Muscle layer of colon (tissue), 2 donors: ENCODE measurements around the gene GNG14.

Experiments used
- H3K27ac ChIP-seq: one replicate; pipeline ENCODE4 v1.7.0; 2013; ENCODE audit warnings: low read depth, mild to moderate bottlenecking, low read length, moderate library complexity
- H3K27me3 ChIP-seq, 2 donors: one replicate each; pipeline ENCODE4 v1.7.0; 2013; ENCODE audit warnings: low read length in 2 of 2, mild to moderate bottlenecking in 2 of 2; ENCODE audit not compliant: insufficient read depth in 2 of 2, control insufficient read depth in 1 of 2
- H3K36me3 ChIP-seq: one replicate; pipeline ENCODE4 v1.7.0; 2013; ENCODE audit warnings: mild to moderate bottlenecking, low read length; ENCODE audit not compliant: insufficient read depth
- H3K4me1 ChIP-seq: one replicate; pipeline ENCODE4 v1.7.0; 2013; ENCODE audit warnings: mild to moderate bottlenecking, low read length; ENCODE audit not compliant: insufficient read depth
- H3K4me3 ChIP-seq, 2 donors: one replicate each; pipeline ENCODE4 v1.7.0; 2013; ENCODE audit warnings: low read length in 2 of 2, low read depth in 1 of 2, mild to moderate bottlenecking in 1 of 2, moderate library complexity in 1 of 2
- H3K9ac ChIP-seq: one replicate; pipeline ENCODE4 v1.7.0; 2013; ENCODE audit warnings: low read length
- H3K9me3 ChIP-seq: one replicate; pipeline ENCODE4 v1.7.0; 2013; ENCODE audit warnings: mild to moderate bottlenecking, low read length
- donor health status: abdominal sarcoma.
- donor health status: Adenocarcinoma of cecum.

Gene GNG14

DNA sequence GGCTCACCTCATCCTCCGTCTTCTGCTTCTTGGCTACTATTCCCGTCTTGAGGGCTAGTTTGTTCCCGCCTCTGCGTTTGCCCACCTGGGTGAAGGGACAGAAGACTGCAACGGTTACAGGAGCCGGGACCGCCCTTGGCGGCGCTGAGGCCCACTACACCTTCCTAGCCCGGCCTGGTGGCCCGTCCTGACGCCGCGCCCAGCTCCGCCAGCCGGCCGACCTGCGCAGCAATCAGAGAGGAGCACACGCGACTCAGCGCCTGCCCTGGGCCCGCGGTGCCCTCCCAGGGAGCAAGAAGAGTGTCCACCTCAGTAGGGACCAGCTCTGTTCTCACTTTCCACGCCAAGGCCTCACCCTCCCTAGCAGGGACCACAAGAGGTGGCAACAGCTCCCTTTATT, 43.5 kb downstream of the GNG14 start:
- H3K27ac ChIP-seq = no peak overlapping the region
- no peaks in the 10 kb centered on the region for H3K9me3 ChIP-seq
- peaks cover 23% of the 10 kb centered on the region for H3K36me3 ChIP-seq
- H3K27me3 ChIP-seq = no peaks in the 10 kb centered on the region
- H3K4me3 ChIP-seq = no peak overlapping the region
- peaks cover 24% of the 10 kb centered on the region for H3K4me1 ChIP-seq
- no peak overlapping the region for H3K9ac ChIP-seq

GRCh38 chr19:12733369-12734214, 45.8 kb downstream of the GNG14 start:
- H3K36me3 ChIP-seq = peaks cover 26% of the 10 kb centered on the region
- H3K4me3 ChIP-seq = peak overlapping the region; percentile 69 to 94
- H3K4me1 ChIP-seq = peaks cover 36% of the 10 kb centered on the region
- H3K27me3 ChIP-seq = no peaks in the 10 kb centered on the region
- H3K9ac ChIP-seq = peak overlapping the region; percentile 89
- H3K9me3 ChIP-seq = no peaks in the 10 kb centered on the region
- peak overlapping the region; percentile 97 for H3K27ac ChIP-seq

GRCh38 chr19:12736995-12737834, 49.4 kb downstream of the GNG14 start, which contains the start of gene GET3:
Gene GET3 (plus strand): TSS chr19:12737497. CDS start chr19:12737506, 9 bp downstream.
- Histone ChIP-seq H3K4me1 (peaks cover 30% of the 10 kb centered on the region), H3K9ac (peak within 1 kb of the TSS; percentile 68), H3K36me3 (peaks cover 14% of the 10 kb centered on the region), H3K27ac (peak within 1 kb of the TSS; percentile 86), H3K4me3 (peak within 1 kb of the TSS; percentile 85 to 97), H3K27me3 (no peaks in the 10 kb centered on the region), H3K9me3 (no peaks in the 10 kb centered on the region)

GRCh38 chr19:12737835-12738351, 50.1 kb downstream of the GNG14 start:
- Histone ChIP-seq H3K9ac (peak overlapping the region; percentile 68), H3K4me3 (peak overlapping the region; percentile 85 to 97), H3K36me3 (peaks cover 14% of the 10 kb centered on the region), H3K27me3 (no peaks in the 10 kb centered on the region), H3K9me3 (no peaks in the 10 kb centered on the region), H3K27ac (peak overlapping the region; percentile 86), H3K4me1 (peaks cover 23% of the 10 kb centered on the region)
